Activated T-cell treated with anti-CD3 and anti-CD28 coated beads, Interleukin-2, amount 50 U/mL, for 4 hours (primary cell): Measurements from ENCODE around the gene HOXA3. TPM values are rescaled to one million over a fixed set of nuclear protein-coding genes. Genes with fewer than 3 reads are reported as not detected.

ENCODE experiments used
- ATAC-seq, 2 donors: fragments of 200-7000 bp; cut with Tn5 transposase; one replicate each; pipeline ENCODE4 v1.10.0; 2021
- DNase-seq: peaks from one replicate; pipeline ENCODE4 v3.0.0-alpha.2; 2020
- H3K27me3 Mint-ChIP-seq: one replicate; pipeline ENCODE4 v1.8.0; 2021; ENCODE audit warnings: low read depth, mixed read lengths
- H3K36me3 Mint-ChIP-seq: one replicate; pipeline ENCODE4 v1.8.0; 2022; ENCODE audit warnings: mixed read lengths; ENCODE audit not compliant: insufficient read depth
- H3K4me1 Mint-ChIP-seq: one replicate; pipeline ENCODE4 v1.8.0; 2021; ENCODE audit warnings: low read depth, mixed read lengths
- H3K4me3 Mint-ChIP-seq: one replicate; pipeline ENCODE4 v1.8.0; 2021; ENCODE audit warnings: mild to moderate bottlenecking, moderate library complexity, mixed read lengths
- H3K9me3 Mint-ChIP-seq: one replicate; pipeline ENCODE4 v1.8.0; 2021; ENCODE audit warnings: mixed read lengths
- total RNA-seq, 3 donors: library from RNA; stranded (reverse); gene quantifications; one replicate each; pipeline ENCODE4 v1.2.1, GENCODE V29; 2021

The HOXA3 gene
- total RNA-seq, 3 donors from 2014 or later: not detected

- DNase-seq: no peak
- no peaks in the 10 kb centered on the region for H3K4me1 Mint-ChIP-seq
- no peak for ATAC-seq
- peaks cover 31% of the 10 kb centered on the region for H3K27me3 Mint-ChIP-seq
- H3K9me3 Mint-ChIP-seq: no peaks in the 10 kb centered on the region
- no peaks in the 10 kb centered on the region for H3K36me3 Mint-ChIP-seq
- no peak overlapping the region for H3K4me3 Mint-ChIP-seq
Observed at GRCh38 chr7:27122077-27122910, 30.1 kb downstream of the HOXA3 start.

GRCh38 chr7:27121684-27122076, 30.7 kb downstream of the HOXA3 start:
- Mint-ChIP-seq H3K9me3 (no peaks in the 10 kb centered on the region), H3K36me3 (no peaks in the 10 kb centered on the region), H3K4me3 (no peak overlapping the region), H3K27me3 (peaks cover 25% of the 10 kb centered on the region), H3K4me1 (no peaks in the 10 kb centered on the region)
- ATAC-seq (no peak), DNase-seq (no peak)

GRCh38 chr7:27119412-27119911, 32.9 kb downstream of the HOXA3 start:
- H3K36me3 Mint-ChIP-seq: no peaks in the 10 kb centered on the region
- no peak for DNase-seq
- H3K9me3 Mint-ChIP-seq: no peaks in the 10 kb centered on the region
- H3K4me1 Mint-ChIP-seq: no peaks in the 10 kb centered on the region
- H3K27me3 Mint-ChIP-seq: peaks cover 19% of the 10 kb centered on the region
- ATAC-seq: no peak
- no peak overlapping the region for H3K4me3 Mint-ChIP-seq

GRCh38 chr7:27118580-27118979, 33.8 kb downstream of the HOXA3 start:
- ATAC-seq: no peak
- Mint-ChIP-seq H3K4me3 (no peak overlapping the region), H3K27me3 (peaks cover 14% of the 10 kb centered on the region), H3K4me1 (no peaks in the 10 kb centered on the region), H3K36me3 (no peaks in the 10 kb centered on the region), H3K9me3 (no peaks in the 10 kb centered on the region)
- DNase-seq: no peak

- no peak for DNase-seq
- ATAC-seq: no peak
- H3K9me3 Mint-ChIP-seq: no peaks in the 10 kb centered on the region
- H3K27me3 Mint-ChIP-seq: peaks cover 15% of the 10 kb centered on the region
- no peak overlapping the region for H3K4me3 Mint-ChIP-seq
- no peaks in the 10 kb centered on the region for H3K36me3 Mint-ChIP-seq
- no peaks in the 10 kb centered on the region for H3K4me1 Mint-ChIP-seq
Observed at GRCh38 chr7:27117887-27118491, 34.4 kb downstream of the HOXA3 start.

GRCh38 chr7:27116962-27117886, 35.2 kb downstream of the HOXA3 start:
- Mint-ChIP-seq H3K36me3 (no peaks in the 10 kb centered on the region), H3K9me3 (no peaks in the 10 kb centered on the region), H3K4me1 (no peaks in the 10 kb centered on the region), H3K27me3 (peaks cover 16% of the 10 kb centered on the region), H3K4me3 (no peak overlapping the region)
- ATAC-seq (no peak), DNase-seq (no peak)

GRCh38 chr7:27116031-27116961, 36.1 kb downstream of the HOXA3 start:
- Mint-ChIP-seq H3K4me3 (no peak overlapping the region), H3K36me3 (no peaks in the 10 kb centered on the region), H3K4me1 (no peaks in the 10 kb centered on the region), H3K27me3 (peaks cover 24% of the 10 kb centered on the region), H3K9me3 (no peaks in the 10 kb centered on the region)
- DNase-seq (no peak), ATAC-seq (no peak)

GRCh38 chr7:27115221-27116026, 37.0 kb downstream of the HOXA3 start:
- Mint-ChIP-seq H3K9me3 (no peaks in the 10 kb centered on the region), H3K4me3 (no peak overlapping the region), H3K36me3 (no peaks in the 10 kb centered on the region), H3K27me3 (peaks cover 24% of the 10 kb centered on the region), H3K4me1 (no peaks in the 10 kb centered on the region)
- DNase-seq (no peak), ATAC-seq (no peak)

- Mint-ChIP-seq H3K36me3 (no peaks in the 10 kb centered on the region), H3K27me3 (peaks cover 24% of the 10 kb centered on the region), H3K4me3 (no peak overlapping the region), H3K9me3 (no peaks in the 10 kb centered on the region), H3K4me1 (no peaks in the 10 kb centered on the region)
- ATAC-seq (no peak), DNase-seq (no peak)
Observed at GRCh38 chr7:27114881-27115220, 37.5 kb downstream of the HOXA3 start.

GRCh38 chr7:27113991-27114769, 38.2 kb downstream of the HOXA3 start:
- H3K9me3 Mint-ChIP-seq: no peaks in the 10 kb centered on the region
- H3K4me3 Mint-ChIP-seq: no peak overlapping the region
- no peaks in the 10 kb centered on the region for H3K36me3 Mint-ChIP-seq
- no peak for ATAC-seq
- DNase-seq: no peak
- H3K27me3 Mint-ChIP-seq: peaks cover 24% of the 10 kb centered on the region
- H3K4me1 Mint-ChIP-seq: no peaks in the 10 kb centered on the region

- DNase-seq: no peak
- no peaks in the 10 kb centered on the region for H3K36me3 Mint-ChIP-seq
- no peaks in the 10 kb centered on the region for H3K9me3 Mint-ChIP-seq
- no peak for ATAC-seq
- H3K27me3 Mint-ChIP-seq: peaks cover 24% of the 10 kb centered on the region
- no peak overlapping the region for H3K4me3 Mint-ChIP-seq
- H3K4me1 Mint-ChIP-seq: no peaks in the 10 kb centered on the region
Observed at GRCh38 chr7:27112955-27113949, 39.1 kb downstream of the HOXA3 start.
